ENCODE measurements around the gene TNFAIP8L2. TPM values are rescaled to one million over a fixed set of nuclear protein-coding genes. Genes with fewer than 3 reads are reported as not detected.

Gene TNFAIP8L2
- total and polyA plus RNA-seq, 2 of the 4 experiments (the other 2 are of a cell fraction), result not detected

DNA sequence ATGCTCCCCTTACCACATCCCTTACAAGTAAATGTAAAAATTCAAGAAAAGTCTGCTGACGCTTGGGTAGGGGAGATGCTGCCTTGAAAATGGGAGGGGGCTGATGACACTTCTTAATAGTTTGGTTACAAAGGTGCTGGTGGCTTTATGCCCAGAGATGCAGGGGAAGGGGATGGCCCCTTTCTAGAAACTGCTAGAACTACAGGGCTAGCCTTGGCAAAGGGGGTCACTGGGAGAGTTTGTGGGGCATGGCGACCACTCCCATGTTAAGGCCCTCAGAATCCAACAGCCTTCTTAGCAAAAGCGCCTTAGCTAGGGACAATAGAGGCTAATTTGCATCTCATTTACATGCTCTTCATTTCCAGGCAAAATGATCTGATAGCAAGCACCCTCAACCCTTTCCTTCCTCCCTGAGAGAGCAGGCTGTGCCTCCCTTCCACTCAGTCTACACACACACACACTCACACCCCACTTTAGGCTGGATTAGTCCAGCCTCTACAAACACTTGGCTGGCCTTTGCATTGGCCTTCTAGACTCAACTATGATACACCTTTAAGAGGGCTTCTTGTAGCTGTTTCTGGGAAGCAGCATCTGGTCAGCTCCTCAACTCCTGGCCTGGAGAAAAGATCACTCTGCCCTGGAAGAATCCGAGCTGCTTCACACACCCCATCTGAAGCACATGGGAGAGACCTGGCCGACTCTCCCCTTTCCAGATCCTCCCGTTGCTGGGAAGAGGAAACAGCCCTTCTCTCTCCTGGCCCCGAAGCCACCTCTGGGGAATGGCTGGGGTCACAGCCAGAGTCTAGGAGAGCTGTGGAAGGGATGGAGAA lies 11.8 kb upstream of the TNFAIP8L2 start (continued):
- no peak for TF ChIP-seq MAZ (IDR thresholded peaks at IDR 0.05; ENCODE audit: borderline replicate concordance, low read depth, low read length)
- TF ChIP-seq CEBPB (IDR thresholded peaks at IDR 0.05; ENCODE audit: low read depth, low read length), result no peak

DNA sequence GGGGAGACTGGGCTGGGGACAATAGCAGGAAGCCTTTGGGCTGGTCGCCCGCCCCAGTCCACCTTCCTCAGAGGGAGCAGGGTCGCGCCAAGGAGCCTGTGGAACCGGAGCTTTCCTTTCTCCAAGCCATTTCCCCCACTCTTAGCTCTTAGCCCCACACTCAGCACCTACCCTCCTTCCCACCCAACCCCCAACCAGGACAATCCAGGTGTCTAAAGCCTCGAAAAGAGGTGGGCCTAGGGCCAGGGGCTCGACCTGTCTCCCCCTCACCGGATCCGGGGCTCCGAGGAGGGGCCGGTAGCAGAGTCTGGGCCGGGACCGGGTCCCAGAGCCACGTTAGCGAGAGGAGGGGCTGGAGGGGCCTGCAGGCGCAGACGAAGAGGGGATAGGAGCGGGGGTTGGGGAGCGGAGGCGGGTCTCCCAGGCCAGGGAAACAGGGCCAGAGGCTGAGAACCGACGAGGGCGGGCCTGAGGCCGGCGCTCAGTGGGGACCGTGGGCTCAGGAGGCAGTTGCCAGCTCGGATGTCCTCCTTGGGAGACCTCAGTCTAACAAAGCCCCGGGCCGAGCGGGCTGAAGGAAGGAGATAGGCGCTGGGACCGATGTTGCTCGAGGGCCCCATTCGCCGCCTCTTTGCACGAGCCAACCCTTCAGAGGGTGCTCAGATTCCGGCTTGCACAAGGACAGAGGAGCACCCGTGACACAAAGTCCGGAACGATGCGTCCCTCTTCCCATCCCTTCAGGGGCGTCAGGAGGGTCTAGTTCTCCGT lies 11.0 kb upstream of the TNFAIP8L2 start:
- intact Hi-C loops (cut with micrococcal nuclease), result loop anchor here (5.0 kb wide), 1 partner anchor 73 kb away; the partner anchor contains the start of gene GABPB2
- in situ Hi-C loops (cut with MboI; ENCODE audit: low sequenced_read_pairs), result no loop called here
- no peak overlapping the region for H4K91ac ChIP-seq (ENCODE audit: insufficient read depth, low read depth, low read length)
- peak overlapping the region; percentile 61; the same call in 1 of the 2 replicates for H3K14ac ChIP-seq (replicated peaks; ENCODE audit: low read depth, low read length)
- no peak overlapping the region for H3K27ac ChIP-seq (ENCODE audit: insufficient read depth, low read length)
- H2BK15ac ChIP-seq (ENCODE audit: low read depth, low read length), result no peak overlapping the region
- H3K27me3 ChIP-seq (ENCODE audit: control insufficient read depth, insufficient read depth, low read length), result peaks cover 2% of the 10 kb centered on the region; the same call in 1 of the 2 replicates
- WGBS, 2 experiments (ENCODE audit: extremely low coverage in 2 of 2, insufficient read length in 1 of 2), result 32% methylated on average over 16 of the region's 43 CpGs; no CpG with 5 or more reads in 1 of the 2 experiments
- peak overlapping the region; percentile 85 for H2AK9ac ChIP-seq (replicated peaks; ENCODE audit: low read depth, low read length, poor library complexity)
- H3K4me2 ChIP-seq (ENCODE audit: low read depth, low read length), result peak overlapping the region; percentile 91
- H3K4ac ChIP-seq (ENCODE audit: low read depth, low read length), result no peak overlapping the region; the same call in 1 of the 2 replicates
- peak overlapping the region; percentile 91 for H2AFZ ChIP-seq (replicated peaks; ENCODE audit: low read length, poor library complexity)
- peaks cover 5% of the 10 kb centered on the region for H3K4me1 ChIP-seq (ENCODE audit: control insufficient read depth, insufficient read depth, low read length)
- DNase-seq, result no peak
- TF ChIP-seq CEBPB (IDR thresholded peaks at IDR 0.05; ENCODE audit: low read depth, low read length), result no peak
- TF ChIP-seq FOS (IDR thresholded peaks at IDR 0.05; ENCODE audit: low read depth, low read length), result no peak
- no peak for TF ChIP-seq RCOR1 (IDR thresholded peaks at IDR 0.05; ENCODE audit: insufficient replicate concordance, low read length)
- TF ChIP-seq, protein P1, sequence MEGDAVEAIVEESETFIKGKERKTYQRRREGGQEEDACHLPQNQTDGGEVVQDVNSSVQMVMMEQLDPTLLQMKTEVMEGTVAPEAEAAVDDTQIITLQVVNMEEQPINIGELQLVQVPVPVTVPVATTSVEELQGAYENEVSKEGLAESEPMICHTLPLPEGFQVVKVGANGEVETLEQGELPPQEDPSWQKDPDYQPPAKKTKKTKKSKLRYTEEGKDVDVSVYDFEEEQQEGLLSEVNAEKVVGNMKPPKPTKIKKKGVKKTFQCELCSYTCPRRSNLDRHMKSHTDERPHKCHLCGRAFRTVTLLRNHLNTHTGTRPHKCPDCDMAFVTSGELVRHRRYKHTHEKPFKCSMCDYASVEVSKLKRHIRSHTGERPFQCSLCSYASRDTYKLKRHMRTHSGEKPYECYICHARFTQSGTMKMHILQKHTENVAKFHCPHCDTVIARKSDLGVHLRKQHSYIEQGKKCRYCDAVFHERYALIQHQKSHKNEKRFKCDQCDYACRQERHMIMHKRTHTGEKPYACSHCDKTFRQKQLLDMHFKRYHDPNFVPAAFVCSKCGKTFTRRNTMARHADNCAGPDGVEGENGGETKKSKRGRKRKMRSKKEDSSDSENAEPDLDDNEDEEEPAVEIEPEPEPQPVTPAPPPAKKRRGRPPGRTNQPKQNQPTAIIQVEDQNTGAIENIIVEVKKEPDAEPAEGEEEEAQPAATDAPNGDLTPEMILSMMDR (conservative IDR thresholded peaks at IDR 0.05; ENCODE audit: low read depth, low read length), result no peak
- no peak for TF ChIP-seq BHLHE40 (IDR thresholded peaks at IDR 0.05; ENCODE audit: low read depth, low read length)
- no peak for TF ChIP-seq MXI1 (IDR thresholded peaks at IDR 0.05; ENCODE audit: borderline replicate concordance, low read depth, low read length)
- TF ChIP-seq, protein P2, sequence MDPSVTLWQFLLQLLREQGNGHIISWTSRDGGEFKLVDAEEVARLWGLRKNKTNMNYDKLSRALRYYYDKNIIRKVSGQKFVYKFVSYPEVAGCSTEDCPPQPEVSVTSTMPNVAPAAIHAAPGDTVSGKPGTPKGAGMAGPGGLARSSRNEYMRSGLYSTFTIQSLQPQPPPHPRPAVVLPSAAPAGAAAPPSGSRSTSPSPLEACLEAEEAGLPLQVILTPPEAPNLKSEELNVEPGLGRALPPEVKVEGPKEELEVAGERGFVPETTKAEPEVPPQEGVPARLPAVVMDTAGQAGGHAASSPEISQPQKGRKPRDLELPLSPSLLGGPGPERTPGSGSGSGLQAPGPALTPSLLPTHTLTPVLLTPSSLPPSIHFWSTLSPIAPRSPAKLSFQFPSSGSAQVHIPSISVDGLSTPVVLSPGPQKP (IDR thresholded peaks at IDR 0.05; ENCODE audit: borderline replicate concordance, low read depth, low read length), result no peak
- no peak overlapping the region for H2BK20ac ChIP-seq (ENCODE audit: low read depth, low read length)
- BruUV-seq (replicated peaks), result no TSS peak
- peak overlapping the region; percentile 87 for H3K23ac ChIP-seq (ENCODE audit: low read depth, low read length)
- ATAC-seq (ENCODE audit: low read depth), result no peak
- H3K9me1 ChIP-seq (ENCODE audit: insufficient read depth, low read length), result peaks cover 4% of the 10 kb centered on the region; the same call in 1 of the 2 replicates
- H3K9me3 ChIP-seq (ENCODE audit: control insufficient read depth, insufficient read depth, low read length), result no peaks in the 10 kb centered on the region
- no peak overlapping the region; a peak in 1 of 4 replicates for H4K8ac ChIP-seq (ENCODE audit: low read depth in 2 of 2, low read length in 2 of 2)
- H4K5ac ChIP-seq (ENCODE audit: low read depth, low read length), result no peak overlapping the region
- no peak overlapping the region for H3K18ac ChIP-seq (ENCODE audit: low read depth, low read length)
- H3K9ac ChIP-seq (ENCODE audit: low read depth, low read length), result peak overlapping the region; percentile 79
- ChIA-PET CTCF (no interaction called here), POLR2A (ENCODE audit: unreplicated experiment) (no interaction called here)
- dilution Hi-C loops (cut with HindIII; ENCODE audit: low sequenced_read_pairs, unreplicated experiment), result no loop called here
- no peak overlapping the region for H3K56ac ChIP-seq (ENCODE audit: extremely low read depth, insufficient read depth, low read length)
- H3K36me3 ChIP-seq (ENCODE audit: control insufficient read depth, insufficient read depth, low read length), result no peaks in the 10 kb centered on the region
- H4K20me1 ChIP-seq (ENCODE audit: insufficient read depth, low read length), result peaks cover 5% of the 10 kb centered on the region; the same call in 1 of the 2 replicates
- H3K79me1 ChIP-seq (ENCODE audit: low read depth in 1 of 2, low read length in 2 of 2), result peaks cover 0 to 6% of the 10 kb centered on the region in 2 experiments; a peak in 1 of 4 replicates
- H2AK5ac ChIP-seq (ENCODE audit: low read depth, low read length), result no peak overlapping the region
- no peak overlapping the region for H2BK120ac ChIP-seq (ENCODE audit: low read depth, low read length)
- H2BK5ac ChIP-seq (ENCODE audit: low read depth, low read length, poor library complexity, severe bottlenecking), result no peak overlapping the region
- peak overlapping the region; percentile 77 for H3K4me3 ChIP-seq (ENCODE audit: insufficient read depth, low read depth, low read length)

Data from IMR-90 (cell line).